OCI-LY1 (cell line): ENCODE data around the gene GPRC5C.

Source experiments
- CTCF ChIP-seq: fragments of 200-600 bp; sonication (generic), shearing (Covaris generic); IDR thresholded peaks from 2 replicates; pipeline ENCODE4 v1.5.1; 2017; ENCODE audit warnings: mild to moderate bottlenecking, antibody characterized with exemption, low read length, moderate library complexity, mixed read lengths
- EZH2 ChIP-seq: fragments of 200-600 bp; sonication (generic), shearing (Covaris generic); IDR thresholded peaks from 2 replicates; pipeline ENCODE4 v1.8.0; 2017; ENCODE audit warnings: borderline replicate concordance, mixed run types, mild to moderate bottlenecking, antibody characterized with exemption, low read length, moderate library complexity, mixed read lengths

- TF ChIP-seq EZH2 (no peak), CTCF (no peak)
These were observed 2.1 kb upstream of the GPRC5C start for GRCh38 chr17:74429604-74430384.
